ENCODE results near the gene BLNK. TPM values are rescaled to one million over a fixed set of nuclear protein-coding genes. Genes with fewer than 3 reads are reported as not detected.
"Not testable (repeated sequence)": the region's sequence is repeated elsewhere in the genome, so short reads cannot be mapped to it uniquely, and the experiment has no call there.

The BLNK gene
- total RNA-seq, 1 donor from 2014 or later, result not detected

- Mint-ChIP-seq H3K4me1 (peaks cover 3% of the 10 kb centered on the region), H3K36me3 (ENCODE audit: low read depth) (no peaks in the 10 kb centered on the region), H3K4me3 (no peak overlapping the region), H3K27me3 (ENCODE audit: low read depth) (no peaks in the 10 kb centered on the region), H3K27ac (ENCODE audit: unreplicated experiment) (no peak overlapping the region), H3K9me3 (no peaks in the 10 kb centered on the region)
- no peak for DNase-seq (ENCODE audit: low read depth, low spot score)
- TF ChIP-seq CTCF (conservative IDR thresholded peaks at IDR 0.05), result no peak
These were observed 69.8 kb downstream of the BLNK start for GRCh38 chr10:96201525-96201924.

- DNase-seq (ENCODE audit: low read depth, low spot score); H3K4me3 Mint-ChIP-seq; H3K4me1 Mint-ChIP-seq; H3K36me3 Mint-ChIP-seq (ENCODE audit: low read depth); H3K9me3 Mint-ChIP-seq; H3K27me3 Mint-ChIP-seq (ENCODE audit: low read depth): not testable (repeated sequence)
- H3K27ac Mint-ChIP-seq (ENCODE audit: unreplicated experiment), result peak overlapping the region; percentile 16
These were observed 81.9 kb downstream of the BLNK start for GRCh38 chr10:96189505-96189904.

- H3K4me1 Mint-ChIP-seq, result no peaks in the 10 kb centered on the region
- DNase-seq (ENCODE audit: low read depth, low spot score), result no peak
- peaks cover 3% of the 10 kb centered on the region for H3K27me3 Mint-ChIP-seq (ENCODE audit: low read depth)
- no peak for TF ChIP-seq CTCF (conservative IDR thresholded peaks at IDR 0.05)
- peaks cover 7% of the 10 kb centered on the region for H3K36me3 Mint-ChIP-seq (ENCODE audit: low read depth)
- H3K27ac Mint-ChIP-seq (ENCODE audit: unreplicated experiment), result no peak overlapping the region
- no peak overlapping the region for H3K4me3 Mint-ChIP-seq
- peaks cover 12% of the 10 kb centered on the region for H3K9me3 Mint-ChIP-seq
These were observed 82.5 kb downstream of the BLNK start for GRCh38 chr10:96188916-96189315.

- no peak overlapping the region for H3K4me3 Mint-ChIP-seq
- no peaks in the 10 kb centered on the region for H3K4me1 Mint-ChIP-seq
- no peak for TF ChIP-seq CTCF (conservative IDR thresholded peaks at IDR 0.05)
- peaks cover 13% of the 10 kb centered on the region for H3K9me3 Mint-ChIP-seq
- H3K36me3 Mint-ChIP-seq (ENCODE audit: low read depth), result peaks cover 7% of the 10 kb centered on the region
- no peak for DNase-seq (ENCODE audit: low read depth, low spot score)
- H3K27me3 Mint-ChIP-seq (ENCODE audit: low read depth), result peaks cover 5% of the 10 kb centered on the region
- no peak overlapping the region for H3K27ac Mint-ChIP-seq (ENCODE audit: unreplicated experiment)
These were observed 82.9 kb downstream of the BLNK start for GRCh38 chr10:96188421-96188820.

- Mint-ChIP-seq H3K4me1 (no peaks in the 10 kb centered on the region), H3K9me3 (peaks cover 19% of the 10 kb centered on the region), H3K27ac (ENCODE audit: unreplicated experiment) (no peak overlapping the region), H3K4me3 (no peak overlapping the region), H3K36me3 (ENCODE audit: low read depth) (peaks cover 16% of the 10 kb centered on the region), H3K27me3 (ENCODE audit: low read depth) (peaks cover 2% of the 10 kb centered on the region)
- TF ChIP-seq CTCF (conservative IDR thresholded peaks at IDR 0.05), result no peak
- no peak for DNase-seq (ENCODE audit: low read depth, low spot score)
These were observed 94.4 kb downstream of the BLNK start for GRCh38 chr10:96176985-96177384.

GRCh38 chr10:96172666-96173065 is 98.7 kb downstream of the BLNK start:
- TF ChIP-seq CTCF (conservative IDR thresholded peaks at IDR 0.05), result no peak
- Mint-ChIP-seq H3K4me1 (no peaks in the 10 kb centered on the region), H3K4me3 (no peak overlapping the region), H3K9me3 (peaks cover 16% of the 10 kb centered on the region), H3K27ac (ENCODE audit: unreplicated experiment) (no peak overlapping the region), H3K36me3 (ENCODE audit: low read depth) (peaks cover 38% of the 10 kb centered on the region), H3K27me3 (ENCODE audit: low read depth) (no peaks in the 10 kb centered on the region)
- DNase-seq (ENCODE audit: low read depth, low spot score), result no peak
